Esophagus muscularis mucosa (tissue), 4 donors: ENCODE results near the gene TRABD2B. TPM values are rescaled to one million over a fixed set of nuclear protein-coding genes. Genes with fewer than 3 reads are reported as not detected.

Experiments used
- DNase-seq: peaks from one replicate; pipeline ENCODE4 v3.0.0-alpha.2; 2017; ENCODE audit errors: extremely low spot score
- H3K27ac ChIP-seq, 4 donors: fragments of 200-600 bp; sonication (generic); replicated peaks in 1 of 4; 1 replicate in 3 of 4; 2 replicates in 1 of 4; pipeline ENCODE4 v1.5.1; 2016 to 2019; ENCODE audit warnings: mild to moderate bottlenecking in 1 of 4
- H3K27me3 ChIP-seq, 4 donors: fragments of 200-600 bp; sonication (generic); one replicate each; pipeline versions ENCODE4 v1.5.1 to v1.6.0; 2016 to 2019
- H3K36me3 ChIP-seq, 4 donors: fragments of 200-600 bp; sonication (generic); one replicate each; pipeline ENCODE4 v1.5.1; 2016 to 2019
- H3K4me1 ChIP-seq, 4 donors: fragments of 200-600 bp; sonication (generic); one replicate each; pipeline ENCODE4 v1.5.1; 2016 to 2019
- H3K4me3 ChIP-seq, 4 donors: fragments of 200-600 bp; sonication (generic); 1 replicate in 2 of 4; 2 replicates in 2 of 4; pipeline ENCODE4 v1.5.1; 2016 to 2019; ENCODE audit warnings: mild to moderate bottlenecking in 4 of 4, moderate library complexity in 1 of 4
- H3K9me3 ChIP-seq, 4 donors: fragments of 200-600 bp; sonication (generic); 1 replicate in 3 of 4; 2 replicates in 1 of 4; pipeline ENCODE4 v1.5.1; 2016 to 2019
- EP300 ChIP-seq: sonication (generic); formaldehyde crosslinking; IDR thresholded peaks from one replicate; pipeline ENCODE4 v1.6.1; 2017; ENCODE audit warnings: antibody characterized with exemption
- POLR2A ChIP-seq: fragments of 450-650 bp; IDR thresholded peaks from one replicate; pipeline ENCODE4 v1.6.1; 2017; ENCODE audit warnings: antibody characterized with exemption, moderate library complexity, mild to moderate bottlenecking, low read depth
- POLR2AphosphoS5 ChIP-seq, 2 donors: sonication (generic); formaldehyde crosslinking; IDR thresholded peaks; one replicate each; pipeline ENCODE4 v1.6.1; 2017; ENCODE audit warnings: antibody characterized with exemption in 2 of 2
- WGBS: methylation state at CpG from one replicate; pipeline ENCODE4 v1.1.5; 2018; 5-methylcytosine and 5-hydroxymethylcytosine counted together
- intact Hi-C: fragments of 100-400 bp; cut with DNase I; formaldehyde crosslinking; loops from one replicate; pipeline ENCODE4 v1.15.1; 2023
- total RNA-seq, 4 donors: library from RNA; depleted of rRNA; stranded (reverse); fragments of >200 nt; gene quantifications; one replicate each; pipeline versions ENCODE4 v1.1.0 to v1.2.1, GENCODE V29; 2016
- TF ChIP-seq, protein P1 (sequence below), 3 experiments: fragments of 200-600 bp in 2 of 3; fragments of 450-650 bp in 1 of 3; sonication (generic) in 2 of 3; IDR thresholded peaks; one replicate each; pipeline ENCODE4 v1.5.1; 2017 to 2019; ENCODE audit warnings: antibody characterized with exemption in 3 of 3, mild to moderate bottlenecking in 2 of 3, moderate library complexity in 1 of 3

The TRABD2B gene
- total RNA-seq, 4 donors from 2014 or later = 4.0 to 7.6 (median 4.1) TPM

DNA sequence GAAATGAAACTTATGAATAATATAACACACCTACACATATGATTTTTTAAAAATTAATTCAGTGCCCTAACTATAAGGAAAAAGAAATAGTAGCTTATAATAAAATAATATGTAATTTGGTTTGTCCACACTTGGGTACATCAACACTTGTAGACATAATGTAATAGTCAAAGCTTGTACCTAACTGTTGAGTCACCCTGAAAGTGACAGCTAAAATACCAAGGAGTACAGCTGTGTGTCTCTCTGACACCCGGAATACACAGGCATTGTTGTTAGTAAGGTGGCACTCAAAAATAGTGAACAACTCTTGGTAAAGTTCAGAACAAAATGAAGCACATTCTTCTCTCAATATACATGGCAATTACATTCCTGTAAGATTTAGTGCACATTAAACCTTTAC lies 243.4 kb downstream of the TRABD2B start:
- H3K27me3 ChIP-seq = no peaks in the 10 kb centered on the region
- no peak overlapping the region for H3K4me3 ChIP-seq
- H3K4me1 ChIP-seq = peaks cover 0 to 33% (median 20%) of the 10 kb centered on the region in 4 donors
- TF ChIP-seq POLR2AphosphoS5 (IDR thresholded peaks at IDR 0.05) = no peak
- TF ChIP-seq EP300 = no peak
- TF ChIP-seq POLR2A = no peak
- TF ChIP-seq, protein P1, sequence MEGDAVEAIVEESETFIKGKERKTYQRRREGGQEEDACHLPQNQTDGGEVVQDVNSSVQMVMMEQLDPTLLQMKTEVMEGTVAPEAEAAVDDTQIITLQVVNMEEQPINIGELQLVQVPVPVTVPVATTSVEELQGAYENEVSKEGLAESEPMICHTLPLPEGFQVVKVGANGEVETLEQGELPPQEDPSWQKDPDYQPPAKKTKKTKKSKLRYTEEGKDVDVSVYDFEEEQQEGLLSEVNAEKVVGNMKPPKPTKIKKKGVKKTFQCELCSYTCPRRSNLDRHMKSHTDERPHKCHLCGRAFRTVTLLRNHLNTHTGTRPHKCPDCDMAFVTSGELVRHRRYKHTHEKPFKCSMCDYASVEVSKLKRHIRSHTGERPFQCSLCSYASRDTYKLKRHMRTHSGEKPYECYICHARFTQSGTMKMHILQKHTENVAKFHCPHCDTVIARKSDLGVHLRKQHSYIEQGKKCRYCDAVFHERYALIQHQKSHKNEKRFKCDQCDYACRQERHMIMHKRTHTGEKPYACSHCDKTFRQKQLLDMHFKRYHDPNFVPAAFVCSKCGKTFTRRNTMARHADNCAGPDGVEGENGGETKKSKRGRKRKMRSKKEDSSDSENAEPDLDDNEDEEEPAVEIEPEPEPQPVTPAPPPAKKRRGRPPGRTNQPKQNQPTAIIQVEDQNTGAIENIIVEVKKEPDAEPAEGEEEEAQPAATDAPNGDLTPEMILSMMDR (IDR thresholded peaks at IDR 0.05) = no peak
- intact Hi-C loops = no loop called here
- WGBS = 65% methylated on average over 1 of the region's 1 CpG
- no peak overlapping the region for H3K27ac ChIP-seq
- no peaks in the 10 kb centered on the region for H3K9me3 ChIP-seq
- H3K36me3 ChIP-seq = no peaks in the 10 kb centered on the region
- no peak for DNase-seq

DNA sequence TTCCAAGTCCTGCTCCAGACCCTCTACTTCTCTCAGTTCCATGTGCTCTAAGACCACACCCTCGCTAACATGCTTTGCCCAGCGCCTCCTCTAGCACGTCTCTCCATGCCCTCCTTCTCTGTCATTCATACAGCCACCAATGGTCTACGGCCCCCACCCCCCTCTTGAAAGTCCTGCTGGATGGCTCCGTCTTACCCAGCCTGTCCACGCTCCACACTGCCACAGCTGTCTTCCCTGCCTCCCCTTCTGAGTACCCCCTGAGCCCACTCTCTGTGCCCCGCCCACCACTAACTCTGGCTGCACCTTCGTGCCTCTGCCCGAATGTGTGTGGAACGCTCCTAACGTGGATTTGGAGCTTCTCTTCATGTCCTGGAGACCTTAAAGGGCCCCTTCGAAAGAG lies 244.6 kb downstream of the TRABD2B start:
- Histone ChIP-seq H3K4me3 (no peak overlapping the region), H3K9me3 (no peaks in the 10 kb centered on the region), H3K4me1 (peaks cover 0 to 33% (median 20%) of the 10 kb centered on the region in 4 donors), H3K27ac (peak overlapping the region; percentile 36 to 62 (median 56)), H3K36me3 (no peaks in the 10 kb centered on the region), H3K27me3 (no peaks in the 10 kb centered on the region)
- no peak for TF ChIP-seq EP300
- no peak for TF ChIP-seq POLR2A
- TF ChIP-seq POLR2AphosphoS5 (IDR thresholded peaks at IDR 0.05) = no peak
- TF ChIP-seq, protein P1 (IDR thresholded peaks at IDR 0.05) = no peak
- 82% methylated on average over 12 of the region's 12 CpGs for WGBS
- DNase-seq = no peak
- intact Hi-C loops = no loop called here

DNA sequence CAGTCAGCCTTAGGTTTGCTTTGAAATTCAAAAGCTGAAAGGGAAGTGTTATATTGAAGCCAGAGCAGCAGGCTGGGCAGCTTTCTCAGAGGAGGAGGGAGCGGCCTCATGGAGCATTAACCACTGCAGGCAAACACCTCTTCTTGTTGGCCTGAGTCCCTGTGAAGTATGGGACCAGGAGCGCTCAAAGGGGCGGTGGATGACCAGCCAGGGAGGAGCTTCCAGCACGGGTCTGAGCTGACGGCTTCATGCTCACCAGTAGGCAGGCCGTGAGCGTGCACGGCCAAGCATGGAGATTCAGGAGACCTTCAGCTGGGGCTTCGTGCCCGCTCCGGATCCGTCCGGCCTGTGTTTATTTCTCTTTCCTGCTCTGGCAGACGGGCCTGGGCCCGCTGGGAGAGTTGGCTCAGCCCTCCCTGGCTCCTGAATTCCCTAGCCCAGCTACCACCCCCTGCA lies 245.2 kb downstream of the TRABD2B start:
- TF ChIP-seq POLR2A (no peak), EP300 (no peak), POLR2AphosphoS5 (IDR thresholded peaks at IDR 0.05) (peak in 1 of 2 donors; percentile 51)
- TF ChIP-seq, protein P1 (IDR thresholded peaks at IDR 0.05) = peak in 1 of 3 experiments; percentile 6
- 24% methylated on average over 12 of the region's 15 CpGs for WGBS
- DNase-seq = no peak
- peak overlapping the region in 2 of 4 donors; percentile 5 to 9 for H3K4me3 ChIP-seq
- H3K27me3 ChIP-seq = no peaks in the 10 kb centered on the region
- H3K4me1 ChIP-seq = peaks cover 0 to 33% (median 20%) of the 10 kb centered on the region in 4 donors
- intact Hi-C loops = no loop called here
- no peaks in the 10 kb centered on the region for H3K9me3 ChIP-seq
- peak overlapping the region; percentile 36 to 62 (median 56) for H3K27ac ChIP-seq
- H3K36me3 ChIP-seq = no peaks in the 10 kb centered on the region

- WGBS = 86% methylated on average over 4 of the region's 4 CpGs
- H3K9me3 ChIP-seq = no peaks in the 10 kb centered on the region
- no peak overlapping the region for H3K4me3 ChIP-seq
- H3K27me3 ChIP-seq = no peaks in the 10 kb centered on the region
- DNase-seq = no peak
- no peaks in the 10 kb centered on the region for H3K36me3 ChIP-seq
- no peak for TF ChIP-seq POLR2AphosphoS5 (IDR thresholded peaks at IDR 0.05)
- TF ChIP-seq EP300 = no peak
- TF ChIP-seq, protein P1 (IDR thresholded peaks at IDR 0.05) = no peak
- no peak for TF ChIP-seq POLR2A
- peak overlapping the region in 1 of 4 donors; percentile 58 for H3K27ac ChIP-seq
- H3K4me1 ChIP-seq = peaks cover 0 to 33% (median 20%) of the 10 kb centered on the region in 4 donors
- intact Hi-C loops = no loop called here
These were observed 246.0 kb downstream of the TRABD2B start for GRCh38 chr1:47751193-47751592.
